SIG-M5 (cell line): ENCODE data around the gene KIR2DL4.
"Not testable (repeated sequence)": the region's sequence is repeated elsewhere in the genome, so short reads cannot be mapped to it uniquely, and the experiment has no call there.

ENCODE experiments used
- DNase-seq: peaks from one replicate; lab custom pipeline; 2025; lab: John Stamatoyannopoulos, UW

KIR2DL4 gene

GRCh38 chr19:54804571-54804970 is 1.2 kb downstream of the KIR2DL4 start:
- no peak for DNase-seq

DNA sequence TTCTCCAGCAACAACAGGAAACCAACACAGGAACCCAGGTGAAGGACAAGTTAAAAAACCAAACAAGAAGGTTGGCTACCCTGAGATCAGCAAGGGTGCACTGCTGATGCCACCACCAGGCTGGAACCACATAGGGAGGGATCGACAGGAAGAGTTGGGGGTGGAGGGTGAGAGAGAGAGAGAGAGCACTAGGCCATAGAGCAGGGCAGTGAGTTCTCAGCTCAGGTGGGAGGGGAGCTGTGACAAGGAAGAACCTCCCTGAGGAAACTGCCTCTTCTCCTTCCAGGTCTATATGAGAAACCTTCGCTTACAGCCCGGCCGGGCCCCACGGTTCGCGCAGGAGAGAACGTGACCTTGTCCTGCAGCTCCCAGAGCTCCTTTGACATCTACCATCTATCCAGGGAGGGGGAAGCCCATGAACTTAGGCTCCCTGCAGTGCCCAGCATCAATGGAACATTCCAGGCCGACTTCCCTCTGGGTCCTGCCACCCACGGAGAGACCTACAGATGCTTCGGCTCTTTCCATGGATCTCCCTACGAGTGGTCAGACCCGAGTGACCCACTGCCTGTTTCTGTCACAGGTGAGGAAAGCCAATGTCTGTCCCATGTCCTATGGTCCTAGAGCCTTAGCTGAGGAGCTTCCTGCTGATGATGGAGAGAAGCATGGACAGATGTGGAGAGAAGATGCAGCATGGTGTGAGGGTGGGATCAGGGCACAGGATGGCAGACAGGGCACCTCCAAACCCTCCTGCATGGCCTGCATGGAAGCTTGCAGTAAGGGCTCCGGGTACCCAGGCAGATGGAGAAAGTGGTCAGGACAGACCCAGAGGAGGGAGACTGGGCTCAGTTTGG is 2.5 kb downstream of the KIR2DL4 start:
- no peak for DNase-seq

- no peak for DNase-seq
Measured at GRCh38 chr19:54806516-54806838, 3.1 kb downstream of the KIR2DL4 start.

GRCh38 chr19:54814571-54814970 is 11.2 kb downstream of the KIR2DL4 start:
- DNase-seq: not testable (repeated sequence)

GRCh38 chr19:54816251-54816650 is 12.8 kb downstream of the KIR2DL4 start, which contains the start of gene KIR3DL1:
TSS of gene KIR3DL1 (plus strand) at chr19:54816468.
- DNase-seq: not testable (repeated sequence)

DNA sequence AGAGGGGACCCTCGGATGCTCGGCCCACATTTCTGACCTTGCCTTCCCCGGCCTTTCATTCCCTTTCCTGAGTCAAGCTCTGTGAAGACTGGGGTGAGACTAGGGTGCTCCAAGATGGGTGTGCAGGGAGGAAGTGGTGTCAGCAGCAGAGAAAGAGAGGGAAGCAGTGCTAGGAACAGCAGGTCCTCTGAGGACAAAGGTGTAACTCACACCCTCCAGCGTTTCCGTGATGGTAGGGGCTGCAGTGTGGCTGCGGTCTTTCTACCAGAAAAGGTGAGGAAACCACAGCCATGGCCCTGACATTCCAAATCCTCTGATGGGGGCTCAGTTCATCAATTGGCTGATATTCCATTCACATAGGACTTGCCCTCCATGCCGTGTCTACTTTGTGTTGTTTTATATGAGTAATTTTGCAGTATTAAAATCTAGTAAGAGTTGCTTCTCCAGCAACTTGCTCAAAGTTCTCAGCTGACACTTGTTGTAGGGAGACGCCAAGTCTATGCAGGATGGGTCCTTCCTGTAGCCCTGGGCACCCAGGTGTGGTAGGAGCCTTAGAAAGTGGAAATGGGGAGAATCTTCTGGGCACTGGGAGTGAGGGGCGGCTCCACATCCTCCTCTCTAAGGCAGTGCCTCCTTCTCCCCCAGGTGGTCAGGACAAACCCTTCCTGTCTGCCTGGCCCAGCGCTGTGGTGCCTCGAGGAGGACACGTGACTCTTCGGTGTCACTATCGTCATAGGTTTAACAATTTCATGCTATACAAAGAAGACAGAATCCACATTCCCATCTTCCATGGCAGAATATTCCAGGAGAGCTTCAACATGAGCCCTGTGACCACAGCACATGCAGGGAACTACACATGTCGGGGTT is 14.5 kb downstream of the KIR2DL4 start:
- DNase-seq: no peak

GRCh38 chr19:54824416-54824815 is 21.0 kb downstream of the KIR2DL4 start:
- DNase-seq: not testable (repeated sequence)

DNA sequence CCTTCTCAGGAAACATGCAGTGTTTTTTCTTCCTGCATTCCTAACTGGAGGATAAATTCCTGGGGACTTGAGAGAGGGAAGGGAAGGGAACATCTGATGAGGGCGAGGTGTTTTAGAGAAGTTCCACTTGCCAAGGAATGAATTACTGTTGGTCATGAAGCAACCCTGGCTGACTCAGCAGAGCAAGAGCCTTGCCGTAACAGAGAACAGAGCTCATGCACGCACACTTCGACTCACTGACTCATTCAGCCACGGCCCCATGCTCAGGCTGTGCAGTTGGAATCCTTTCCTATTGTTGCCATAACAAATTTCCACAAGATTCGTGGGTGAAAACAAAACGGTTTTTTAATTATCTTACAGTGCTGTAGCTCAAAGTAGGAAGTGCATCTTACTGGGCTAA is 21.9 kb downstream of the KIR2DL4 start:
- DNase-seq: not testable (repeated sequence)

DNA sequence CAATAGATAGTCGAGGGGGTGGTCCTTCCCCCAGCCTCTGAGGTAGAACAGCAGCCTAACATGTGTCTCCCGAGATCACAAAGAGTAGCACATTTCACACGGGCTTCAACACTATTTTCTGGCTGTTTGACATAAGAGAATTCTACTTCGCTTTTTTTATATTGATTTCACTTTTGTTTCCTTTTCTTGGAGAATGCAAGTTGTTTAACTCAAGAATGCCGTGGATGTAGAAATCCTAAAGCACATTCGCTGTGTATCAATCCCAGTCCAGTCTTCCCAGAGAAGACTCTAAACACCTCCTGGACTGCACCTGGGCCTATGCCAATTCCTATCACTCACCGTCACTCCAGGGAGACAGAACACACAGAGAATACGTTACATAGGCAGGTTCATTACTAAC is 24.7 kb downstream of the KIR2DL4 start:
- DNase-seq: not testable (repeated sequence)

- DNase-seq: not testable (repeated sequence)
Measured at GRCh38 chr19:54832496-54832895, 29.1 kb downstream of the KIR2DL4 start, which contains the start of gene KIR2DS4. TSS of gene KIR2DS4 (plus strand) at chr19:54832676.

- not testable (repeated sequence) for DNase-seq
Measured at GRCh38 chr19:54835126-54835525, 31.7 kb downstream of the KIR2DL4 start.

DNA sequence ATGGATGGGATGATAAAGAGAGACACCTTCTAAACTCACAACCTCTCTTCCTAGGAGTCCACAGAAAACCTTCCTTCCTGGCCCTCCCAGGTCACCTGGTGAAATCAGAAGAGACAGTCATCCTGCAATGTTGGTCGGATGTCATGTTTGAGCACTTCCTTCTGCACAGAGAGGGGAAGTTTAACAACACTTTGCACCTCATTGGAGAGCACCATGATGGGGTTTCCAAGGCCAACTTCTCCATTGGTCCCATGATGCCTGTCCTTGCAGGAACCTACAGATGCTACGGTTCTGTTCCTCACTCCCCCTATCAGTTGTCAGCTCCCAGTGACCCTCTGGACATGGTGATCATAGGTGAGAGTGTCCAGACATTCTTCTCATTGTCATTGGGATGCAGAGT is 34.1 kb downstream of the KIR2DL4 start:
- not testable (repeated sequence) for DNase-seq

- DNase-seq: not testable (repeated sequence)
Measured at GRCh38 chr19:54843171-54843570, 39.8 kb downstream of the KIR2DL4 start.

GRCh38 chr19:54850061-54850640 is 46.7 kb downstream of the KIR2DL4 start, which contains the start of gene KIR3DL2:
TSS of gene KIR3DL2 (plus strand) at chr19:54850443. CDS start at chr19:54850476, 33 bp downstream.
- DNase-seq: not testable (repeated sequence)

GRCh38 chr19:54850930-54851329 is 47.5 kb downstream of the KIR2DL4 start:
- DNase-seq: no peak

GRCh38 chr19:54851353-54851752 is 47.9 kb downstream of the KIR2DL4 start:
- no peak for DNase-seq

DNA sequence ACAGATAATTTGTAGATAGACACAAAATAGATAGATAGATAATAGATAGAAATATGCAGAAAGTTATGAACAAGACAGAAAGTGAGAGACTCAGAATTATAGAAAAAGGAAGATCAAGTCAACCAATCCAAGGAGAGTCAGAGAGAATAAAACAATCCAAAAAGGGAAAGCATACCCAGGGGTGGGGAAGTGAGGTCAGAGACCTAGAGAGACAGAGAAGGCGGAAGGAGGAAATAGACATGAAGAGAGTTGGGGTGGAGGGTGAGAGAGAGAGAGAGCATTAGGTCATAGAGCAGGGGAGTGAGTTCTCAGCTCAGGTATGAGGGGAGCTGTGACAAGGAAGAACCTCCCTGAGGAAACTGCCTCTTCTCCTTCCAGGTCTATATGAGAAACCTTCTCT is 51.8 kb downstream of the KIR2DL4 start:
- not testable (repeated sequence) for DNase-seq

- not testable (repeated sequence) for DNase-seq
Measured at GRCh38 chr19:54858476-54858875, 55.1 kb downstream of the KIR2DL4 start.

DNA sequence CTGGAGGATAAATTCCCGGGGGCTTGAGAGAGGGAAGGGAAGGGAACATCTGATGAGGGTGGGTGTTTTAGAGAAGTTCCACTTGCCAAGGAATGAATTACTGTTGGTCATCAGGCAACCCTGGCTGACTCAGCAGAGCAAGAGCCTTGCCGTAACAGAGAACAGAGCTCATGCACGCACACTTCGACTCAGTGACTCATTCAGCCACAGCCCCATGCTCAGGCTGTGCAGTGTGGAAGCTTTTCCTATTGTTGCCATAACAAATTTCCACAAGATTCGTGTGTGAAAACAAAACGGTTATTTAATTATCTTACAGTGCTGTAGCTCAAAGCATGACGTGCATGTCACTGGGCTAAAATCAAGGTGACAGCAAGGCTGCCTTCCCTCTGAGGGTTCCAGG is 56.0 kb downstream of the KIR2DL4 start:
- DNase-seq: not testable (repeated sequence)

- not testable (repeated sequence) for DNase-seq
Measured at GRCh38 chr19:54863459-54863858, 60.0 kb downstream of the KIR2DL4 start.
